GM12892 (cell line): ENCODE data around the gene TECTA. TPM values are rescaled to one million over a fixed set of nuclear protein-coding genes. Genes with fewer than 3 reads are reported as not detected.

Experiments used
- DNase-seq: peaks from one replicate; pipeline ENCODE4 v3.0.0; 2011; ENCODE audit not compliant: insufficient read length
- FAIRE-seq: peaks from 2 replicates; lab custom pipeline; 2011; peaks lifted over from hg19 to GRCh38; lab: Jason Lieb, UNC
- POLR2A ChIP-seq: IDR thresholded peaks from 2 replicates; pipeline ENCODE4 v1.6.1; 2011; ENCODE audit warnings: low read depth, low read length, control low read depth
- POLR2AphosphoS5 ChIP-seq: IDR thresholded peaks from 2 replicates; pipeline ENCODE4 v1.6.1; 2011; ENCODE audit warnings: low read depth, low read length, control low read depth
- TAF1 ChIP-seq: IDR thresholded peaks from 2 replicates; pipeline ENCODE4 v1.6.1; 2011; ENCODE audit warnings: low read depth, mild to moderate bottlenecking, control low read depth, low read length, borderline replicate concordance
- polyA plus RNA-seq: library from polyadenylated mRNA; unstranded; fragments of >200 nt; gene quantifications from one replicate; pipeline ENCODE4 v1.2.1, GENCODE V29; 2012; ENCODE audit warnings: missing spikeins, inconsistent platforms; ENCODE audit not compliant: missing spikeins

TECTA gene
- polyA plus RNA-seq = 0.04 TPM

GRCh38 chr11:121100943-121101342, at the start of gene TECTA:
TECTA (plus strand) TSS chr11:121101243; CDS start chr11:121102666, 1,423 bp downstream.
- no peak for TF ChIP-seq TAF1

GRCh38 chr11:121053244-121053643, 47.8 kb upstream of the TECTA start:
- peak; percentile 66 for FAIRE-seq

More at GRCh38 chr11:121100943-121101342, at the start of gene TECTA:
- DNase-seq = no peak
- FAIRE-seq = peak; percentile 9

GRCh38 chr11:121054266-121054665, 46.8 kb upstream of the TECTA start:
- FAIRE-seq = peak; percentile 30
- no peak for TF ChIP-seq TAF1
- TF ChIP-seq POLR2A = no peak
- no peak for TF ChIP-seq POLR2AphosphoS5
- DNase-seq = no peak

More at GRCh38 chr11:121053244-121053643, 47.8 kb upstream of the TECTA start:
- no peak for TF ChIP-seq POLR2AphosphoS5
- no peak for TF ChIP-seq TAF1
- TF ChIP-seq POLR2A = no peak
- DNase-seq = no peak

- DNase-seq (no peak), FAIRE-seq (no peak)
- TF ChIP-seq POLR2AphosphoS5 (no peak), TAF1 (no peak), POLR2A (no peak)
Measured at GRCh38 chr11:121055076-121055475, 46.0 kb upstream of the TECTA start.

- no peak for TF ChIP-seq POLR2AphosphoS5
- TF ChIP-seq TAF1 = no peak
- FAIRE-seq = peak; percentile 75
Measured at GRCh38 chr11:121057922-121058321, 43.1 kb upstream of the TECTA start.

GRCh38 chr11:121058941-121059340, 42.1 kb upstream of the TECTA start:
- FAIRE-seq (peak; percentile 88), DNase-seq (no peak)
- TF ChIP-seq POLR2A (no peak), POLR2AphosphoS5 (no peak), TAF1 (no peak)

More at GRCh38 chr11:121057922-121058321, 43.1 kb upstream of the TECTA start:
- DNase-seq = no peak

- no peak for TF ChIP-seq TAF1
- FAIRE-seq (peak; percentile 81), DNase-seq (no peak)
Measured at GRCh38 chr11:121059605-121060004, 41.4 kb upstream of the TECTA start.

GRCh38 chr11:121063728-121064127, 37.3 kb upstream of the TECTA start:
- FAIRE-seq (no peak), DNase-seq (no peak)
- TF ChIP-seq POLR2A (no peak), POLR2AphosphoS5 (no peak), TAF1 (no peak)

GRCh38 chr11:121066623-121067022, 34.4 kb upstream of the TECTA start:
- TF ChIP-seq POLR2AphosphoS5 = no peak
- TF ChIP-seq POLR2A = no peak
- TF ChIP-seq TAF1 = no peak

GRCh38 chr11:121067026-121067425, 34.0 kb upstream of the TECTA start:
- no peak for DNase-seq
- FAIRE-seq = no peak
- TF ChIP-seq TAF1 (no peak), POLR2A (no peak), POLR2AphosphoS5 (no peak)

More at GRCh38 chr11:121066623-121067022, 34.4 kb upstream of the TECTA start:
- no peak for DNase-seq
- FAIRE-seq = no peak

- FAIRE-seq (peak; percentile 58), DNase-seq (no peak)
- no peak for TF ChIP-seq POLR2AphosphoS5
- TF ChIP-seq TAF1 = no peak
- no peak for TF ChIP-seq POLR2A
Measured at GRCh38 chr11:121067453-121067852, 33.6 kb upstream of the TECTA start.

GRCh38 chr11:121067962-121068647, 32.9 kb upstream of the TECTA start:
- no peak for DNase-seq
- no peak for FAIRE-seq
- TF ChIP-seq POLR2AphosphoS5 = no peak
- TF ChIP-seq TAF1 = no peak
- no peak for TF ChIP-seq POLR2A
